Ishikawa (cell line): ENCODE data around the gene SPOP.

ENCODE experiments used
- CEBPB ChIP-seq: IDR thresholded peaks from 2 replicates; pipeline ENCODE4 v1.6.1; 2012
- CREB1 ChIP-seq: IDR thresholded peaks from 2 replicates; pipeline ENCODE4 v1.6.1; 2012; ENCODE audit warnings: low read depth
- EGR1 ChIP-seq: IDR thresholded peaks from 2 replicates; pipeline ENCODE4 v1.6.1; 2012
- EP300 ChIP-seq: IDR thresholded peaks from 2 replicates; pipeline ENCODE4 v1.6.1; 2012; ENCODE audit warnings: borderline replicate concordance
- FOXM1 ChIP-seq: IDR thresholded peaks from 2 replicates; pipeline ENCODE4 v1.6.1; 2012; ENCODE audit warnings: low read depth, borderline replicate concordance
- NFIC ChIP-seq: IDR thresholded peaks from 2 replicates; pipeline ENCODE4 v1.6.1; 2012
- RAD21 ChIP-seq: IDR thresholded peaks from 2 replicates; pipeline ENCODE4 v1.6.1; 2012; ENCODE audit warnings: low read depth
- TAF1 ChIP-seq: IDR thresholded peaks from 2 replicates; pipeline ENCODE4 v1.6.1; 2012; ENCODE audit warnings: low read depth, mild to moderate bottlenecking
- TCF12 ChIP-seq: IDR thresholded peaks from 2 replicates; pipeline ENCODE4 v1.6.1; 2012; ENCODE audit warnings: low read depth
- TEAD4 ChIP-seq: IDR thresholded peaks from 2 replicates; pipeline ENCODE4 v1.6.1; 2012
- USF1 ChIP-seq: IDR thresholded peaks from 2 replicates; pipeline ENCODE4 v1.6.1; 2012
- YY1 ChIP-seq: IDR thresholded peaks from 2 replicates; pipeline ENCODE4 v1.6.1; 2012; ENCODE audit warnings: low read depth
- ZBTB7A ChIP-seq: IDR thresholded peaks from 2 replicates; pipeline ENCODE4 v1.6.1; 2012; ENCODE audit warnings: low read depth
- TF ChIP-seq, protein P1 (sequence below): IDR thresholded peaks from 2 replicates; pipeline ENCODE4 v1.6.1; 2012
- TF ChIP-seq, protein P2 (sequence below): IDR thresholded peaks from 2 replicates; pipeline ENCODE4 v1.6.1; 2012; ENCODE audit warnings: low read depth, mild to moderate bottlenecking

The SPOP gene

DNA sequence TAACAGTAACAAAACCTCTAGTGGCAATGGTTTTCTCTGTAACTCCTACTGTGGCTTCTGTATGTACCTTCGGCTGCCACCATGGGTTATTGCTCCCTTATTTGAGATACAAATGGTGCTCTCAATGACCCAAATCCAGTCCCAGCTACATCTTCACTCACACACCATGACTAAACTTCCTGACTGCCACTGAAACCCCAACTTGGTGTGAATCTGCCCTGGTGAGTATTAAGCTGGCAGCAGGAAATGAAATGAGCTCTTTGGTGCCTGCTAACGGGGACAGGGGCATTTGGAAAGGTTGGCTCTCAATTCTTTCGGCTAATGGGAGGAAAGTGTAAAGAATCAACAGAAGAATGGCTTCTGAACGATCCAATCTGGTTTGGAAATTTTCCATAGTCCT is 37.3 kb upstream of the SPOP start:
- TF ChIP-seq RAD21 (no peak), TAF1 (no peak), EP300 (no peak), ZBTB7A (no peak), FOXM1 (no peak), TCF12 (no peak), YY1 (no peak), USF1 (no peak), NFIC (no peak), CREB1 (no peak), TEAD4 (no peak), EGR1 (no peak), CEBPB (no peak)
- TF ChIP-seq, protein P1, sequence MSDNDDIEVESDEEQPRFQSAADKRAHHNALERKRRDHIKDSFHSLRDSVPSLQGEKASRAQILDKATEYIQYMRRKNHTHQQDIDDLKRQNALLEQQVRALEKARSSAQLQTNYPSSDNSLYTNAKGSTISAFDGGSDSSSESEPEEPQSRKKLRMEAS: no peak
- TF ChIP-seq, protein P2, sequence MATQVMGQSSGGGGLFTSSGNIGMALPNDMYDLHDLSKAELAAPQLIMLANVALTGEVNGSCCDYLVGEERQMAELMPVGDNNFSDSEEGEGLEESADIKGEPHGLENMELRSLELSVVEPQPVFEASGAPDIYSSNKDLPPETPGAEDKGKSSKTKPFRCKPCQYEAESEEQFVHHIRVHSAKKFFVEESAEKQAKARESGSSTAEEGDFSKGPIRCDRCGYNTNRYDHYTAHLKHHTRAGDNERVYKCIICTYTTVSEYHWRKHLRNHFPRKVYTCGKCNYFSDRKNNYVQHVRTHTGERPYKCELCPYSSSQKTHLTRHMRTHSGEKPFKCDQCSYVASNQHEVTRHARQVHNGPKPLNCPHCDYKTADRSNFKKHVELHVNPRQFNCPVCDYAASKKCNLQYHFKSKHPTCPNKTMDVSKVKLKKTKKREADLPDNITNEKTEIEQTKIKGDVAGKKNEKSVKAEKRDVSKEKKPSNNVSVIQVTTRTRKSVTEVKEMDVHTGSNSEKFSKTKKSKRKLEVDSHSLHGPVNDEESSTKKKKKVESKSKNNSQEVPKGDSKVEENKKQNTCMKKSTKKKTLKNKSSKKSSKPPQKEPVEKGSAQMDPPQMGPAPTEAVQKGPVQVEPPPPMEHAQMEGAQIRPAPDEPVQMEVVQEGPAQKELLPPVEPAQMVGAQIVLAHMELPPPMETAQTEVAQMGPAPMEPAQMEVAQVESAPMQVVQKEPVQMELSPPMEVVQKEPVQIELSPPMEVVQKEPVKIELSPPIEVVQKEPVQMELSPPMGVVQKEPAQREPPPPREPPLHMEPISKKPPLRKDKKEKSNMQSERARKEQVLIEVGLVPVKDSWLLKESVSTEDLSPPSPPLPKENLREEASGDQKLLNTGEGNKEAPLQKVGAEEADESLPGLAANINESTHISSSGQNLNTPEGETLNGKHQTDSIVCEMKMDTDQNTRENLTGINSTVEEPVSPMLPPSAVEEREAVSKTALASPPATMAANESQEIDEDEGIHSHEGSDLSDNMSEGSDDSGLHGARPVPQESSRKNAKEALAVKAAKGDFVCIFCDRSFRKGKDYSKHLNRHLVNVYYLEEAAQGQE: no peak

GRCh38 chr17:49708515-49709183 is 30.8 kb upstream of the SPOP start:
- TF ChIP-seq, protein P1: no peak; the same call in 1 of the 2 replicates
- TF ChIP-seq USF1 (no peak), EGR1 (no peak), TCF12 (no peak), RAD21 (no peak), YY1 (no peak), FOXM1 (no peak), EP300 (no peak), CEBPB (no peak), CREB1 (no peak), ZBTB7A (no peak), TAF1 (no peak), TEAD4 (no peak), NFIC (no peak)
- TF ChIP-seq, protein P2: no peak

GRCh38 chr17:49707608-49708514 is 30.0 kb upstream of the SPOP start, which contains the start of gene SLC35B1:
Gene SLC35B1 (minus strand): TSS chr17:49707964. CDS start chr17:49707833, 131 bp downstream.
- TF ChIP-seq TCF12 (peak; percentile 55; the same call in 1 of the 2 replicates), CREB1 (peak; percentile 96), USF1 (peak; percentile 3; the same call in 1 of the 2 replicates), EGR1 (no peak), EP300 (no peak), TAF1 (peak; percentile 69), ZBTB7A (no peak), TEAD4 (peak; percentile 79), CEBPB (no peak; the same call in 1 of the 2 replicates), RAD21 (peak; percentile 57), NFIC (no peak), YY1 (peak; percentile 69), FOXM1 (no peak)
- TF ChIP-seq, protein P2: peak; percentile 44; the same call in 1 of the 2 replicates
- TF ChIP-seq, protein P1: peak; percentile 12; the same call in 1 of the 2 replicates
